ENCODE measurements around the gene ZNF497.
"Not testable (repeated sequence)": the region's sequence is repeated elsewhere in the genome, so short reads cannot be mapped to it uniquely, and the experiment has no call there.

Gene ZNF497

DNA sequence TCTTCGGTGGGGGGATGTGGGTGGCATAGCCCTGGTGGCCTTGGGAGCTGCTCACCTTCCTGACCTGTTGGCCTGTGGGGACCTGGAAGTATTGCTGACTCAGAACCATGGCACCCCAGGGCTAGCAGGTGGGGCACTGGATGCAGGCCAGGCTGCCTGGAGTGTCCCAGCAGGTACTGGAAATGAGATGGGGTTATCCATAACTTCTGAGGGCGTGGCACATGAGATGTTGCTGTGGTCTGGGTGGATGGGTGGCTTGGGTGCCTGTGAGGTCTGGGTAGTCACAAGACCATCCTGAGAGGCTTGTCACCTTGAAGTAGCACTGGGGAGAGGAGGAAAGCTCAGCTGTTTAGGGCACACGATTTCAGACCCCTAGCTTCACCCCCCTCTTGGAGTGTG is 32.3 kb upstream of the ZNF497 start:
- in situ Hi-C loops (cut with HindIII; ENCODE audit: low sequenced_read_pairs): no loop called here

GRCh38 chr19:58393725-58394033 is 31.1 kb upstream of the ZNF497 start:
- in situ Hi-C loops (cut with HindIII; ENCODE audit: low sequenced_read_pairs): no loop called here

GRCh38 chr19:58392945-58393724 is 30.6 kb upstream of the ZNF497 start:
- in situ Hi-C loops (cut with HindIII; ENCODE audit: low sequenced_read_pairs): no loop called here

DNA sequence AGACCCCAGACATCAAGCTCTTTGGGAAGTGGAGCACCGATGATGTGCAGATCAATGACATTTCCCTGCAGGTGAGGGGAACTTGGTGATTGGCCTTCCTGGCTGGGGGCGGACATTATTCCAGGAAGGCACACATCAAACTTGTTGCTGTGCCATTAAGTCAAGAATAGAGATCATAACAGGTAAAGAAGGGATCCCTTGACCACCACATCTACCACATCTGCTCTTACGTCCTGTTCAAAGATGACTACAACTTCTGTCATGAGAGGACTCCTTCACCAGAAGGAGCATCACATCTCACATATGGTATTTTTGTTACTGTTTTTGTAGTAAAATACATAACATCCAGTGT is 25.6 kb upstream of the ZNF497 start:
- in situ Hi-C loops (cut with HindIII; ENCODE audit: low sequenced_read_pairs): no loop called here

DNA sequence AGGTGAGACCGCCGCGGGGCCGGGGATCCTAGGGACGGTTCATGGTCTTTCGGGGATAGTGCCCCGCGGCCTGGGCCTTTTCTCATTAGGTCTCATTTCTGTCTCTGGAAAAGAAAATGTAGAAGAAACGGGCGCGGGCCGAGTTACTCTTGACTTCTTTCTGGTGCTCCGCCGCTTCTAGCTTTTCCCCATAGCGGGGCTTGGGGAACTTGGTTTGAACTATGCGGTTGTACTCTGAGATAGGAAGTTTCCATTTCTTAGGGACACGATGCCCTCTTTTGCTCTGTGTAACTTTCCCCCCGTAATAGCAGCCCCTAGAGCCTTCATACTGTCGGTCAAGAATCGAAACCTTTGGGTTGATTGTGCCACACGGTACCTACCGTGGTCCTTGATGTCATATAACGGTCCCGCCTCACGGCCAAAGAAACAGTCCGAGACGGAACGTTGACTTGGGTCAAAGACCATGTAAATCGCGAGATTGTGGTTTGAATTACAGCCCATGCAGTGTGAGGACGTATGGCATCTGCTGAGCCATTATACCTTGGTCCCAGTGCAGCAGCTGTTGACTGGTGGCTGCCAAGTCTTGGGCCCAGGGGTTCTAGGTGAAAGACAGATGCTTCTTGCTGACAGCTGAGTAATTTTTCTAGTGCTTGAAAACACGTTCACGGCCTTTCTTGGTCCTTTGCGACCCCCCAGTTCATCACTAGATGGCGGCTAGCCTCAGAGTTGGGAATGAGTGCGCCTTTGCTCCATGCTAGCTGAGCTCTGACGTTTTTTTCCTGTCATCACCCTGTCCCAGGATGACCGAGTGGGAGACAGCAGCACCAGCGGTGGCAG is 25.0 kb upstream of the ZNF497 start:
- in situ Hi-C loops (cut with HindIII; ENCODE audit: low sequenced_read_pairs): no loop called here

DNA sequence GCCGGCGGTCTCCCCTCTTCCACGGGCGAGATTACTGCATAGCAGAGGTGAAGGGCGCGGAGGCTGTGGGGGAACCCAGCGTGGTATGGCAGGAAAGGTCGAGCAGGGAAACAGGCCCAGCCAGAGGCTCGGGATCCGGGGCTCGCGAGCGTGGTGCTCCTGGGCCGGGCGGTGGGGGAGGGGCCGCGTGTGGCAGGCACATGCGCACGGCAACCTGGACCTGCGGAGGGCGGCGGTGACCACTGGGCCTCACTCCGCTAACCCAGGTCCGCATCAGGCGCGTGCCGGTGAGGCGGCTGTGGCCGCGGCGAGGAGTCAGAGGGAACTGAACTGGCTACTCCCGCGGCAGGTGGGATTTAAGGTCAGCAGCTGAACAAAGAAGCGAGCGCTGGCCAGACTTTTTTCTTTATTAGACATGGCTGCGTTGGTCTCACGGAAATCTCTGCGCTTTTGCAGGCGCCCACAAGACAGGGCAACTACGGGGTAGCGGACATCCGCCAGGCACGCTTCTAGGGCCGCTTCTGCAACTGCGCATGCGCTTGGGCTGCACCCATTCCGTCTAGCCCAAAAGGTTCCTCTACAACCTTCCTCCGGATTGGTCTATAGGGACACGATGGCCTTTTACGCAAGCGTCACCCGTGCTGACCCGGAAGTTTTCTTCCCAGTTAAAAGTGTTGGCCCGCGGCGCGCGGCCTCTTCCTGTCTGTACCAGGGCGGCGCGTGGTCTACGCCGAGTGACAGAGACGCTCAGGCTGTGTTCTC is 24.2 kb upstream of the ZNF497 start, which contains the start of gene RPS5:
RPS5 (plus strand) TSS at position 694 of the 762 bp plus-strand sequence. CDS start 869 bp downstream, outside the sequence.
- in situ Hi-C loops (cut with HindIII; ENCODE audit: low sequenced_read_pairs): no loop called here

DNA sequence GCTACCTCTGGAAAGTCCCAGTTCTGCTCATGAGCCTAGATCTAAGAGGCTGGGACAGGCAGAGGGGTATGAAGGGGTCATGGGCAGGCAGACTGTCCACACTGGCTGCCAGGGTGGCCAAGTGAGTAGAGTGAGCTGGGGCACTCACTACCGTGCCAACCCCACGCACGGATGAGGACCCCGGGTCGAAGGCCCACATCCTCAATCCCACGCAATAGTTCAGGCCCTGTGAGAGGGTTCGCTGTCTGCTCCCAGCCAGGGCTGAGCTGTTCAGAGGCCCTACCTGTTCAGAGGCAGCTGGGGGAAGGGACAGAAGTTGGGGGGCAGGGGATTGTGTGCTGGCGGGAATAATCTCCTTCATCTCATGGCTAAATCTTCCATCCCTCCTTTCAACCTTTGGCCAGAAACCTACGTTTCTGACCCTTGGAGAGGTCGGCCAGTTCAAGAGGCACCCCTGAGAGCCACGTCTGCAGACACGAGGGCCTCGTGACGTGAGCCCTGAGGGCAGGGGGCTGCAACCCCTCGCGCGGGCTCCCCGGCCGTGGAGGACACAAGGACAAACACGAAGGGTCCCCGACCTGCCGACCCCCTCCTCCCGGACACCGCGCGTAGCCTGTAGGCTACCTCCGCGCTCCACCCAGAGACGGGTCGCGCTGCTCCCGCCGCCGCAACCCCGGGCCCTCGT is 23.5 kb upstream of the ZNF497 start:
- in situ Hi-C loops (cut with HindIII; ENCODE audit: low sequenced_read_pairs): no loop called here

- in situ Hi-C loops (cut with HindIII; ENCODE audit: low sequenced_read_pairs): no loop called here
Measured at GRCh38 chr19:58385313-58385890, 22.9 kb upstream of the ZNF497 start.

- in situ Hi-C loops (cut with HindIII; ENCODE audit: low sequenced_read_pairs): loop anchor here (5.0 kb wide), 1 partner anchor 74 kb away; no protein-coding TSS in a partner anchor
Measured at GRCh38 chr19:58382997-58383603, 20.5 kb upstream of the ZNF497 start.

GRCh38 chr19:58381460-58382212 is 19.1 kb upstream of the ZNF497 start:
- in situ Hi-C loops (cut with HindIII; ENCODE audit: low sequenced_read_pairs): loop anchor here (5.0 kb wide), 1 partner anchor 76 kb away; no protein-coding TSS in a partner anchor

GRCh38 chr19:58380662-58381459 is 18.3 kb upstream of the ZNF497 start, which contains the start of gene ZNF837:
Gene ZNF837 (minus strand): TSS chr19:58381030. CDS start chr19:58369332, 11,698 bp downstream.
- in situ Hi-C loops (cut with HindIII; ENCODE audit: low sequenced_read_pairs): loop anchor here (5.0 kb wide), 1 partner anchor 76 kb away; no protein-coding TSS in a partner anchor

- in situ Hi-C loops (cut with HindIII; ENCODE audit: low sequenced_read_pairs): loop anchor here (5.0 kb wide), 1 partner anchor 77 kb away; no protein-coding TSS in a partner anchor
Measured at GRCh38 chr19:58380037-58380661, 17.6 kb upstream of the ZNF497 start.

DNA sequence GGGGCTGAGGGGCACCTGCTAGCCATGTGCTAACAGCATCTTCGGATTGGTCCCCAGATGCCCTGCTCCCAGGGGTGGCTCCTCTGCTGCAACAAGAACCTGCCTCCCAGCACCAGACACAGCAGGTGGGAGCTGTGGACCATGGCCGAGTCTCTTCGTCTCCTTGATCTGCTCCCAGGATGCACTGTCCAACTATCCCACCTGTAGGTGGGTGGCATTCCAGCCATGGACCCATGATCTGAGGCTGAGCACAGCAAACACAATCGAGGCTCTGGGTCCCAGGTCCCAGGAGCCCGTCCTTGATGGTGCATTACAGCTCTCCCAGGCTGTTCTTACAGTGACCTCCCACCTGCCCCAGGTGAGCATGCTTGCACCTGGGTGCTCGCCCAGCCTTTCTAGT is 16.7 kb upstream of the ZNF497 start:
- in situ Hi-C loops (cut with HindIII; ENCODE audit: low sequenced_read_pairs): no loop called here

- in situ Hi-C loops (cut with HindIII; ENCODE audit: low sequenced_read_pairs): not testable (repeated sequence)
Measured at GRCh38 chr19:58376724-58377123, 14.2 kb upstream of the ZNF497 start.

DNA sequence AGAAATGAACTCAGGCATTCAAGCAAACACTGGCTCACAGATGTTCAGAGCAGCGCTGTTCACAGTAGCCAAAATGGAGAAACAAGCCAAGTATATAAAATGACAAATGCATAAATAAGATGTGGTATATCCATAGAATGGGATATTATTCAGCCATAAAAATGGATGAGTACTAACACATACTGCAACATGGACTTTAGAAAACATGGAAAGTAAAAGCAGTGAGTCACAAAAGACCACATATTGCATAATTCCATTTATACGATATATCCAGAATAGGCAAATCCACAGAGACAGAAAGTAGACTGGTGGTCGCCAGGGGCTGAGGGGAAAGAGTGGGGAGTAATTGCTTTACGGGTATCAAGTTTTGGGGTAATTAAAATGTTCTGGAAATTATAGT is 11.6 kb upstream of the ZNF497 start:
- in situ Hi-C loops (cut with HindIII; ENCODE audit: low sequenced_read_pairs): no loop called here

DNA sequence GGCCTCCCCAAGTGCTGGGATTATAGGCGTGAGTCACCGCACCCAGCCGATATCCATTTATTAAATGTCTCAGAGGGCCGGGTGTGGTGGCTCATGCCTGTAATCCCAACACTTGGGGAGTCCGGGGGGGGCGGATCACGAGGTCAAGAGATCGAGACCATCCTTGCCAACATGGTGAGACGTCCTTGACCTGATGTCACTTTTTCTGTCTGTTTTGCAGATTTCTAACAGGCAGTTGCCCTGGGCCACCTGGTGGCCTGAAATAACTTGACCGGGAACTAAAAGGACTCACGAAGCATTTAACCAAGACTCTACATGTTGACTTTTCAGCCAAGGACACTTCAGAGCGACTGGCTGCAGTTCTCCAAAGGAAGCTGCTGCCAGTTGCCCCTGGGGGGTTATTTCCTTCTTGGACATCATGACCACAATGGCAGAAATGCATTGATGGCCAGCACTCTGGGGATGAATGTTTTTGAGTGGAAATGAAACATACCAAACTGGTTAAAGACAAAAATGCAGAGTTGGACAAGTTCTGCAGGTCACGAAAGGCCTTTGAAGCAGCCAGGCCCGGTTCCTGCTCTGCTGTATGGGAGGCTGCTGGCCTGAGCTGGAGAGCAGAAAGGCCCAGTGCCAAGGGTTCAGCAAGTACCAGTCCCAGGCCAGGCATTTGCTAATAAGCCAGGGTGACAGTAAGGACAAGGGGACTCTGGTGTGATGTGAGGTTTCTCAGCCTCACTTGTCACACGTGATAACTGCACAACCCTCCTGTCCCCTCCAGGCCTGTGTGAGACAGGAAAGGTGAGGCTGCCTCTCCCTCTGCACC is 10.0 kb upstream of the ZNF497 start:
- in situ Hi-C loops (cut with HindIII; ENCODE audit: low sequenced_read_pairs): no loop called here

Measured in endothelial cell of hepatic sinusoid (primary cell).